ENCODE data around the gene MS4A1.
"Not testable (repeated sequence)": the region's sequence is repeated elsewhere in the genome, so short reads cannot be mapped to it uniquely, and the experiment has no call there.

Gene MS4A1

DNA sequence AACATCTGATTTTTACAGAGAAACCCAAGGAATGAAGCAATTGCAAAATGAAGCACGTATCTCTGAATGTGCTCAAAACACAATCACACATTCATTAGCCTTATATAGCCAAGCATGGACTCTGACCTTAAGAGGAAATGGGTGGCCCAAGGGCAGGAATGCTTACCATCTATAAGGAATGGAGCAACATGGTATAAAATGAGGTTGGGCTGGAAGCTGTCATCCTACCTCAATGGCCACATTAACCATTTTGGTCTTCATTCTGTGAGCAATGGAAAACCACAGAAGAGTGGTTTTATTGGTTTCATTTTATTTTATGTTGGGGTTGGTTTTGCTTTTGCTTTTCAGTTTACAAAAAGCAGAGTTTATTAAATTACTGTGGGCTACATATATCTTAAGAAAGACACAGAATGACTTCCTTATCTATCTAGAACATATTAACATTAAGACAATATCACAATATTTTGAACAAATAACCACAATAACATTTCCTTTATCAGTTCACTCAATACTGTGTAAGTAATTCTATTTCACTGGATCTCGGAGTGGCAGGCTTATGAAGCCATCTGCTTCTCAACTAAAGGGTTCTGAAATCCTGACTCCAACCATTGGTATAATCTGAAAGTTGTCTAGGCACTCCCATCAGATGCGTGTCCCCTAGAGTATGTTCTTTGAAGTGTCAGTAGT lies 48.7 kb downstream of the MS4A1 start:
- no peak for DNase-seq

GRCh38 chr11:60509609-60510008 lies 54.0 kb downstream of the MS4A1 start:
- DNase-seq: not testable (repeated sequence)

GRCh38 chr11:60510209-60510608 lies 54.6 kb downstream of the MS4A1 start:
- not testable (repeated sequence) for DNase-seq

GRCh38 chr11:60511393-60511792 lies 55.7 kb downstream of the MS4A1 start:
- no peak for DNase-seq

- DNase-seq: no peak
Observed at GRCh38 chr11:60512651-60513225, 57.1 kb downstream of the MS4A1 start.

- DNase-seq: no peak
Observed at GRCh38 chr11:60513496-60514460, 58.1 kb downstream of the MS4A1 start.

GRCh38 chr11:60515144-60515855 lies 59.7 kb downstream of the MS4A1 start, which contains the start of gene MS4A13:
TSS of gene MS4A13 (plus strand) at chr11:60515392. CDS start at chr11:60518084, 2,692 bp downstream.
- no peak for DNase-seq

All from KG1 (cell line).